Measurements from ENCODE around the gene LCE3E.

Gene LCE3E

DNA sequence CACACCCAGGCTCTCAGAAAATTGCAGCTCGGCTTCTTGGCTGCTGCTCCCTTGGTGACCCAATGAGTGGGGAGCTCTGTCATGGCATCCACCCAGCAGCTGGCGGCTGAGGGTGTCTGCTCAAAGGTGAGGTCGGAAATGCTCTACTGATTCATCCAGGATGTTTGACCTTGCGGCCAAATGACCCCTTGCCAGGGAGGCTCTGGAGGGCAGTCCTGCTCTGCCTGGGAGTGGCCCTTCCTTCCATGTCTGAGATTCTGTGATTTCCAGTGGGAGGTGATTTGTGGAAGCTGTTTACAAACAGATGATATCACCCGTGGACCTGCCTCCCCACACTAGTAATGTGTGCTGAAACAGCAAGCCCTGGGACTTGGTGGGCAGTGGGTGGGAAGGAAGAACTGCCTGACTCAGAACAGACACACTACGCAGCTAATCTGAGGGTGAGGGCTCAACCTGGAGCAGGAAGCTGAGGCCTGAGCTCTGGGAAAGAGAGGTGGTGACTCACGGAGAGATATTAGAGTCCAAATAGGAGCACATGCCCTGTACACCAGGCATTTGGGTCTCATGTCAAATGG is 49.3 kb downstream of the LCE3E start:
- in situ Hi-C loops (cut with MboI; ENCODE audit: low sequenced_read_pairs) = no loop called here

DNA sequence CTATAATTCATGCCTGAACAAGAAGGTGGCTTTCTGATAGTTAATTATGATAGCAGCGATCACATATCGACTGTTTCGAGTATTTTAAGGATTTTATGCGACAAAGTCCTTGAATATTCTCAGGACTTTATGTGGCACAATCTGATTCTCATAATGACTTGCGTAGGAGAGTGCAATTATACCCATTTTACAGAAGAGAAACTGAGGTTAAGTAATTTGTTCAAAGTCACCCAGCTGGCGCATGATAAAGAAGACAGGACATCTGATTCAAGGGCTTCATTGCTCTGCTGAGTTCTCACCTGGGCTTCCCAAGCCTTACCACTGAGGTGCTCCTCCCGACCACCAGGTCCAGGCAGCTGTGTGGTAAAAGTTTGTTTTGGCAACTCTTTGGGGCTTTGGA is 50.5 kb downstream of the LCE3E start:
- in situ Hi-C loops (cut with MboI; ENCODE audit: low sequenced_read_pairs) = no loop called here
